Adipocyte (in vitro differentiated cells): ENCODE results near the gene RRAGA.
A peak's percentile ranks its signal among the peaks of the same experiment; 100 is the strongest.

Experiments
- DNase-seq: peaks from one replicate; pipeline ENCODE4 v3.0.0-alpha.2; 2015; ENCODE audit warnings: low read depth
- H3K27me3 ChIP-seq: replicated peaks from 2 replicates; pipeline ENCODE4 v1.7.0; 2013; ENCODE audit warnings: mild to moderate bottlenecking, low read length, moderate library complexity; ENCODE audit not compliant: control insufficient read depth, insufficient read depth
- H3K36me3 ChIP-seq: 2 replicates; pipeline ENCODE4 v1.7.0; 2013; ENCODE audit warnings: low read length, mild to moderate bottlenecking, moderate library complexity; ENCODE audit not compliant: control insufficient read depth, insufficient read depth, severe bottlenecking
- H3K4me1 ChIP-seq: 2 replicates; pipeline ENCODE4 v1.7.0; 2013; ENCODE audit warnings: mild to moderate bottlenecking, low read length, moderate library complexity; ENCODE audit not compliant: control insufficient read depth, insufficient read depth
- H3K4me3 ChIP-seq: 2 replicates; pipeline ENCODE4 v1.7.0; 2013; ENCODE audit warnings: mild to moderate bottlenecking, low read length, moderate library complexity
- H3K9ac ChIP-seq: 2 replicates; pipeline ENCODE4 v1.7.0; 2013; ENCODE audit warnings: mild to moderate bottlenecking, low read length, moderate library complexity
- H3K9me3 ChIP-seq: 2 replicates; pipeline ENCODE4 v1.7.0; 2013; ENCODE audit warnings: mild to moderate bottlenecking, low read length, moderate library complexity; ENCODE audit not compliant: control insufficient read depth

Gene RRAGA

GRCh38 chr9:19028835-19029451 lies 20.3 kb upstream of the RRAGA start:
- DNase-seq, result peak; percentile 90
- H3K27me3 ChIP-seq, result no peaks in the 10 kb centered on the region
- peaks cover 6% of the 10 kb centered on the region for H3K4me1 ChIP-seq
- H3K9me3 ChIP-seq, result no peaks in the 10 kb centered on the region
- H3K9ac ChIP-seq, result peak overlapping the region; percentile 52
- H3K36me3 ChIP-seq, result no peaks in the 10 kb centered on the region
- H3K4me3 ChIP-seq, result no peak overlapping the region

- Histone ChIP-seq H3K4me3 (no peak overlapping the region), H3K4me1 (peaks cover 6% of the 10 kb centered on the region), H3K9ac (no peak overlapping the region), H3K27me3 (no peaks in the 10 kb centered on the region), H3K9me3 (no peaks in the 10 kb centered on the region), H3K36me3 (no peaks in the 10 kb centered on the region)
- peak; percentile 28 for DNase-seq
These were observed 18.3 kb upstream of the RRAGA start for GRCh38 chr9:19030899-19031298.

GRCh38 chr9:19032406-19032805 lies 16.8 kb upstream of the RRAGA start:
- Histone ChIP-seq H3K27me3 (no peaks in the 10 kb centered on the region), H3K9me3 (no peaks in the 10 kb centered on the region), H3K36me3 (no peaks in the 10 kb centered on the region), H3K4me3 (no peak overlapping the region), H3K9ac (no peak overlapping the region), H3K4me1 (peaks cover 6% of the 10 kb centered on the region)
- DNase-seq, result no peak

- H3K36me3 ChIP-seq, result no peaks in the 10 kb centered on the region
- H3K27me3 ChIP-seq, result no peaks in the 10 kb centered on the region
- no peaks in the 10 kb centered on the region for H3K9me3 ChIP-seq
- peaks cover 6% of the 10 kb centered on the region for H3K4me1 ChIP-seq
- H3K4me3 ChIP-seq, result no peak within 1 kb of the TSS
- no peak within 1 kb of the TSS for H3K9ac ChIP-seq
- no peak for DNase-seq
These were observed 16.2 kb upstream of the RRAGA start, which contains the start of gene SAXO1 for GRCh38 chr9:19033015-19033414. Gene SAXO1, minus strand, starts transcription at chr9:19033209. Its CDS starts 301 bp downstream, at chr9:19032908.

- no peaks in the 10 kb centered on the region for H3K9me3 ChIP-seq
- DNase-seq, result no peak
- H3K36me3 ChIP-seq, result no peaks in the 10 kb centered on the region
- no peaks in the 10 kb centered on the region for H3K4me1 ChIP-seq
- H3K27me3 ChIP-seq, result no peaks in the 10 kb centered on the region
- no peak overlapping the region for H3K9ac ChIP-seq
- no peak overlapping the region for H3K4me3 ChIP-seq
These were observed 12.6 kb upstream of the RRAGA start for GRCh38 chr9:19036611-19037010.

- Histone ChIP-seq H3K27me3 (no peaks in the 10 kb centered on the region), H3K36me3 (no peaks in the 10 kb centered on the region), H3K4me3 (peak overlapping the region; percentile 96), H3K4me1 (peaks cover 24% of the 10 kb centered on the region), H3K9ac (peak overlapping the region; percentile 96), H3K9me3 (no peaks in the 10 kb centered on the region)
- peak; percentile 60 for DNase-seq
These were observed 850 bp downstream of the RRAGA start for GRCh38 chr9:19049917-19050636.

GRCh38 chr9:19050637-19051591 lies 1.7 kb downstream of the RRAGA start:
- H3K27me3 ChIP-seq, result no peaks in the 10 kb centered on the region
- no peak for DNase-seq
- peak overlapping the region; percentile 96 for H3K9ac ChIP-seq
- peak overlapping the region; percentile 96 for H3K4me3 ChIP-seq
- H3K4me1 ChIP-seq, result peaks cover 24% of the 10 kb centered on the region
- H3K9me3 ChIP-seq, result no peaks in the 10 kb centered on the region
- H3K36me3 ChIP-seq, result no peaks in the 10 kb centered on the region

- DNase-seq, result no peak
- peaks cover 4% of the 10 kb centered on the region for H3K4me1 ChIP-seq
- H3K4me3 ChIP-seq, result no peak overlapping the region
- no peaks in the 10 kb centered on the region for H3K27me3 ChIP-seq
- H3K9me3 ChIP-seq, result no peaks in the 10 kb centered on the region
- H3K9ac ChIP-seq, result no peak overlapping the region
- H3K36me3 ChIP-seq, result peaks cover 48% of the 10 kb centered on the region
These were observed 7.8 kb downstream of the RRAGA start for GRCh38 chr9:19057033-19057432.

- Histone ChIP-seq H3K4me3 (no peak overlapping the region), H3K27me3 (no peaks in the 10 kb centered on the region), H3K4me1 (peaks cover 4% of the 10 kb centered on the region), H3K9ac (no peak overlapping the region), H3K9me3 (no peaks in the 10 kb centered on the region), H3K36me3 (peaks cover 65% of the 10 kb centered on the region)
- DNase-seq, result no peak
These were observed 25.0 kb downstream of the RRAGA start for GRCh38 chr9:19074229-19074628.

- Histone ChIP-seq H3K4me3 (no peak overlapping the region), H3K9me3 (no peaks in the 10 kb centered on the region), H3K36me3 (peaks cover 59% of the 10 kb centered on the region)
These were observed 25.6 kb downstream of the RRAGA start for GRCh38 chr9:19074836-19075235.

GRCh38 chr9:19085295-19085694 lies 36.1 kb downstream of the RRAGA start:
- H3K9me3 ChIP-seq, result no peaks in the 10 kb centered on the region
- peaks cover 8% of the 10 kb centered on the region for H3K4me1 ChIP-seq
- peaks cover 75% of the 10 kb centered on the region for H3K36me3 ChIP-seq
- H3K9ac ChIP-seq, result no peak overlapping the region
- no peak overlapping the region for H3K4me3 ChIP-seq
- peak; percentile 35 for DNase-seq
- H3K27me3 ChIP-seq, result no peaks in the 10 kb centered on the region

More at GRCh38 chr9:19074836-19075235, 25.6 kb downstream of the RRAGA start:
- Histone ChIP-seq H3K4me1 (peaks cover 4% of the 10 kb centered on the region), H3K27me3 (no peaks in the 10 kb centered on the region), H3K9ac (no peak overlapping the region)
- no peak for DNase-seq
